Natural killer cell (primary cell): ENCODE measurements around the gene RCL1. TPM values are rescaled to one million over a fixed set of nuclear protein-coding genes. Genes with fewer than 3 reads are reported as not detected.

ENCODE experiments used
- ATAC-seq, 3 donors: fragments of 150-1000 bp in 2 of 3; fragments of 200-7000 bp in 1 of 3; cut with Tn5 transposase; 1 replicate in 1 of 3; 2 replicates in 2 of 3; pipeline ENCODE4 v1.10.0; 2021; ENCODE audit warnings: mild to moderate bottlenecking in 2 of 3, moderate library complexity in 2 of 3
- DNase-seq, 2 donors: peaks; one replicate each; pipeline versions ENCODE4 v3.0.0 to v3.0.0-alpha.2; 2013 to 2021; ENCODE audit warnings: mixed read lengths in 1 of 2
- H3K27ac ChIP-seq: one replicate; pipeline ENCODE4 v1.5.1; 2013; ENCODE audit warnings: mild to moderate bottlenecking, low read length
- H3K27me3 ChIP-seq: one replicate; pipeline ENCODE4 v1.6.1; 2013; ENCODE audit warnings: low read length; ENCODE audit not compliant: control insufficient read depth, insufficient read depth
- H3K36me3 ChIP-seq: one replicate; pipeline ENCODE4 v1.6.1; 2013; ENCODE audit warnings: low read length; ENCODE audit not compliant: control insufficient read depth, insufficient read depth
- H3K4me1 ChIP-seq: one replicate; pipeline ENCODE4 v1.6.1; 2013; ENCODE audit warnings: low read length; ENCODE audit not compliant: control insufficient read depth, insufficient read depth
- H3K4me3 ChIP-seq: one replicate; pipeline ENCODE4 v1.5.1; 2013; ENCODE audit warnings: low read length
- H3K9me3 ChIP-seq: one replicate; pipeline ENCODE4 v1.6.1; 2013; ENCODE audit warnings: low read length; ENCODE audit not compliant: control insufficient read depth, insufficient read depth
- H3K27ac Mint-ChIP-seq, 2 donors: one replicate each; pipeline ENCODE4 v1.8.0; 2022; ENCODE audit warnings: mild to moderate bottlenecking in 2 of 2, mixed read lengths in 2 of 2, moderate library complexity in 1 of 2
- H3K27me3 Mint-ChIP-seq, 2 donors: one replicate each; pipeline ENCODE4 v1.8.0; 2022; ENCODE audit warnings: low read depth in 2 of 2, mixed read lengths in 2 of 2
- H3K36me3 Mint-ChIP-seq: one replicate; pipeline ENCODE4 v1.8.0; 2022; ENCODE audit warnings: mixed read lengths
- H3K4me1 Mint-ChIP-seq, 2 donors: one replicate each; pipeline ENCODE4 v1.8.0; 2022; ENCODE audit warnings: mixed read lengths in 2 of 2
- H3K4me3 Mint-ChIP-seq: one replicate; pipeline ENCODE4 v1.8.0; 2022; ENCODE audit warnings: mild to moderate bottlenecking, moderate library complexity, mixed read lengths
- H3K9me3 Mint-ChIP-seq, 2 donors: one replicate each; pipeline ENCODE4 v1.8.0; 2022; ENCODE audit warnings: mixed read lengths in 2 of 2
- CTCF ChIP-seq: fragments of 200-600 bp; IDR thresholded peaks from one replicate; pipeline ENCODE4 v1.8.0; 2022; ENCODE audit warnings: antibody characterized with exemption
- WGBS: methylation state at CpG from one replicate; pipeline ENCODE4 v1.1.7; 2013; ENCODE audit warnings: missing lambda C conversion rate; ENCODE audit not compliant: insufficient coverage; 5-methylcytosine and 5-hydroxymethylcytosine counted together
- intact Hi-C: fragments of 100-400 bp; cut with micrococcal nuclease; formaldehyde crosslinking; loops from one replicate; pipeline ENCODE4 v1.14.2; 2022
- total RNA-seq, 4 donors: library from RNA; stranded (reverse); fragments of 120-200 nt in 1 of 4; gene quantifications; one replicate each; pipeline versions ENCODE4 v1.2.3 to v1.2.4, GENCODE V29; 2013 to 2022

RCL1 gene
- total RNA-seq, 3 donors from 2014 or later (not counting 1 experiment from before 2014, with no cell fraction given), result 18.1 to 26.3 (median 23.0) TPM

- Mint-ChIP-seq H3K9me3 (no peaks in the 10 kb centered on the region), H3K4me1 (peaks cover 0 to 12% of the 10 kb centered on the region in 2 donors), H3K4me3 (no peak overlapping the region), H3K27ac (no peak overlapping the region), H3K27me3 (no peaks in the 10 kb centered on the region), H3K36me3 (peaks cover 14% of the 10 kb centered on the region)
- DNase-seq (no peak), ATAC-seq (no peak)
- no peaks in the 10 kb centered on the region for H3K4me1 ChIP-seq
- H3K9me3 ChIP-seq, result no peaks in the 10 kb centered on the region
- H3K27me3 ChIP-seq, result no peaks in the 10 kb centered on the region
- TF ChIP-seq CTCF, result no peak
- peaks cover 16% of the 10 kb centered on the region for H3K36me3 ChIP-seq
- H3K4me3 ChIP-seq, result no peak overlapping the region
- no peak overlapping the region for H3K27ac ChIP-seq
- WGBS, result 97% methylated on average over 4 of the region's 4 CpGs
- intact Hi-C loops, result no loop called here
Observed at GRCh38 chr9:4840018-4840417, 47.3 kb downstream of the RCL1 start.

- Mint-ChIP-seq H3K4me3 (no peak overlapping the region), H3K36me3 (peaks cover 18% of the 10 kb centered on the region), H3K27me3 (no peaks in the 10 kb centered on the region), H3K9me3 (no peaks in the 10 kb centered on the region), H3K27ac (no peak overlapping the region), H3K4me1 (peaks cover 0 to 4% of the 10 kb centered on the region in 2 donors)
- WGBS, result 100% methylated on average over 2 of the region's 2 CpGs
- H3K27me3 ChIP-seq, result no peaks in the 10 kb centered on the region
- no peak overlapping the region for H3K27ac ChIP-seq
- peaks cover 16% of the 10 kb centered on the region for H3K36me3 ChIP-seq
- no peaks in the 10 kb centered on the region for H3K9me3 ChIP-seq
- H3K4me3 ChIP-seq, result no peak overlapping the region
- TF ChIP-seq CTCF, result no peak
- intact Hi-C loops, result no loop called here
- no peaks in the 10 kb centered on the region for H3K4me1 ChIP-seq
- ATAC-seq (no peak), DNase-seq (no peak)
Observed at GRCh38 chr9:4842213-4842612, 49.5 kb downstream of the RCL1 start.

- 95% methylated on average over 4 of the region's 4 CpGs for WGBS
- no peaks in the 10 kb centered on the region for H3K9me3 Mint-ChIP-seq
- no peak for TF ChIP-seq CTCF
- Histone ChIP-seq H3K4me1 (no peaks in the 10 kb centered on the region), H3K27ac (no peak overlapping the region), H3K27me3 (no peaks in the 10 kb centered on the region), H3K4me3 (no peak overlapping the region), H3K9me3 (no peaks in the 10 kb centered on the region), H3K36me3 (peaks cover 16% of the 10 kb centered on the region)
- DNase-seq (no peak), ATAC-seq (no peak)
- H3K27ac Mint-ChIP-seq, result no peak overlapping the region
- peaks cover 0 to 4% of the 10 kb centered on the region in 2 donors for H3K4me1 Mint-ChIP-seq
- no peak overlapping the region for H3K4me3 Mint-ChIP-seq
- H3K36me3 Mint-ChIP-seq, result peaks cover 18% of the 10 kb centered on the region
- intact Hi-C loops, result no loop called here
- H3K27me3 Mint-ChIP-seq, result no peaks in the 10 kb centered on the region
Observed at GRCh38 chr9:4842734-4843133, 50.0 kb downstream of the RCL1 start.

- no peak for ATAC-seq
- intact Hi-C loops, result no loop called here
Observed at GRCh38 chr9:4844056-4844838, 51.5 kb downstream of the RCL1 start.

More at GRCh38 chr9:4844056-4844838, 51.5 kb downstream of the RCL1 start:
- H3K4me1 ChIP-seq, result no peaks in the 10 kb centered on the region
- no peak overlapping the region for H3K4me3 Mint-ChIP-seq
- H3K36me3 Mint-ChIP-seq, result peaks cover 18% of the 10 kb centered on the region
- no peak overlapping the region for H3K27ac Mint-ChIP-seq
- H3K27me3 ChIP-seq, result no peaks in the 10 kb centered on the region
- H3K27ac ChIP-seq, result no peak overlapping the region
- H3K4me3 ChIP-seq, result no peak overlapping the region
- no peak for DNase-seq
- WGBS, result 81% methylated on average over 8 of the region's 9 CpGs
- peaks cover 13% of the 10 kb centered on the region for H3K36me3 ChIP-seq
- no peaks in the 10 kb centered on the region for H3K27me3 Mint-ChIP-seq
- peaks cover 0 to 4% of the 10 kb centered on the region in 2 donors for H3K4me1 Mint-ChIP-seq
- H3K9me3 Mint-ChIP-seq, result no peaks in the 10 kb centered on the region
- no peaks in the 10 kb centered on the region for H3K9me3 ChIP-seq
- TF ChIP-seq CTCF, result no peak
